HG02571 (cell line): ENCODE results near the gene APCDD1.
"Not testable (repeated sequence)": the region's sequence is repeated elsewhere in the genome, so short reads cannot be mapped to it uniquely, and the experiment has no call there.

ENCODE experiments used
- ATAC-seq: cut with Tn5 transposase; IDR thresholded peaks from one replicate; pipeline ENCODE4 v1.9.1; 2021; ENCODE audit warnings: mild to moderate bottlenecking, moderate library complexity; ENCODE audit not compliant: unreplicated experiment

Gene APCDD1

GRCh38 chr18:10487154-10487553, 32.7 kb downstream of the APCDD1 start:
- ATAC-seq: no peak

GRCh38 chr18:10488017-10488416, 33.6 kb downstream of the APCDD1 start:
- ATAC-seq: no peak

GRCh38 chr18:10490401-10491165, 36.1 kb downstream of the APCDD1 start:
- ATAC-seq: peak; percentile 87

GRCh38 chr18:10495936-10496335, 41.5 kb downstream of the APCDD1 start:
- no peak for ATAC-seq

- ATAC-seq: no peak
These were observed 42.8 kb downstream of the APCDD1 start for GRCh38 chr18:10497206-10497749.

- ATAC-seq: no peak
These were observed 44.8 kb downstream of the APCDD1 start for GRCh38 chr18:10499230-10499629.

GRCh38 chr18:10500038-10500437, 45.6 kb downstream of the APCDD1 start:
- no peak for ATAC-seq

- ATAC-seq: no peak
These were observed 50.3 kb downstream of the APCDD1 start for GRCh38 chr18:10504723-10505122.

- not testable (repeated sequence) for ATAC-seq
These were observed 51.5 kb downstream of the APCDD1 start for GRCh38 chr18:10505892-10506291.

GRCh38 chr18:10508591-10508990, 54.2 kb downstream of the APCDD1 start:
- no peak for ATAC-seq

GRCh38 chr18:10511236-10511635, 56.8 kb downstream of the APCDD1 start:
- ATAC-seq: no peak

GRCh38 chr18:10514082-10514481, 59.6 kb downstream of the APCDD1 start:
- no peak for ATAC-seq

- no peak for ATAC-seq
These were observed 60.2 kb downstream of the APCDD1 start for GRCh38 chr18:10514601-10515000.

- ATAC-seq: no peak
These were observed 61.0 kb downstream of the APCDD1 start for GRCh38 chr18:10515456-10515855.

GRCh38 chr18:10516078-10516477, 61.6 kb downstream of the APCDD1 start:
- ATAC-seq: no peak

- no peak for ATAC-seq
These were observed 64.3 kb downstream of the APCDD1 start for GRCh38 chr18:10518595-10519255.

GRCh38 chr18:10519366-10519765, 64.9 kb downstream of the APCDD1 start:
- no peak for ATAC-seq

GRCh38 chr18:10519999-10520935, 65.8 kb downstream of the APCDD1 start:
- ATAC-seq: peak; percentile 72

- ATAC-seq: no peak
These were observed 67.1 kb downstream of the APCDD1 start for GRCh38 chr18:10521566-10521965.

GRCh38 chr18:10522574-10522973, 68.1 kb downstream of the APCDD1 start:
- no peak for ATAC-seq

- no peak for ATAC-seq
These were observed 69.1 kb downstream of the APCDD1 start for GRCh38 chr18:10523544-10523943.
